ENCODE measurements around the gene ADAM12. TPM values are rescaled to one million over a fixed set of nuclear protein-coding genes. Genes with fewer than 3 reads are reported as not detected.

Gene ADAM12
- total RNA-seq, 1 experiment from 2014 or later, result 0.24 TPM

GRCh38 chr10:126156503-126156902 lies 231.8 kb downstream of the ADAM12 start:
- Mint-ChIP-seq H3K9me3 (peaks cover 3% of the 10 kb centered on the region in 2 experiments; a peak in 3 of 5 replicates), H3K4me3 (no peak overlapping the region), H3K4me1 (peaks cover 67 to 77% of the 10 kb centered on the region in 2 experiments), H3K27me3 (ENCODE audit: low read depth) (peaks cover 7% of the 10 kb centered on the region), H3K27ac (peak overlapping the region in 2 of 3 experiments; percentile 46 to 62; a peak in 3 of 7 replicates), H3K36me3 (ENCODE audit: insufficient read depth in 1 of 3, low read depth in 3 of 3) (peaks cover 0 to 6% (median 0%) of the 10 kb centered on the region in 3 experiments; a peak in 3 of 7 replicates)
- Histone ChIP-seq H3K4me1 (ENCODE audit: insufficient read depth, low read length) (peaks cover 17% of the 10 kb centered on the region; the same call in 1 of the 2 replicates), H3K9ac (ENCODE audit: extremely low read depth, insufficient read length, low read length) (no peak overlapping the region), H4K20me1 (ENCODE audit: control insufficient read depth, insufficient read depth, insufficient read length) (no peaks in the 10 kb centered on the region), H2BK12ac (ENCODE audit: insufficient read length, low read depth, low read length) (no peak overlapping the region), H2AFZ (ENCODE audit: low read length) (no peak overlapping the region), H4K8ac (replicated peaks; ENCODE audit: insufficient read length, low read depth, low read length) (no peak overlapping the region), H3K18ac (ENCODE audit: insufficient read length, low read depth, low read length) (no peak overlapping the region), H3K79me1 (ENCODE audit: insufficient read depth, low read depth, low read length, poor library complexity, severe bottlenecking) (no peaks in the 10 kb centered on the region), H2BK120ac (ENCODE audit: low read depth, low read length, poor library complexity, severe bottlenecking) (no peak overlapping the region), H2AK5ac (ENCODE audit: insufficient read length, low read length) (no peak overlapping the region), H3K4me2 (ENCODE audit: insufficient read depth, insufficient read length, low read length) (no peak overlapping the region), H3K23me2 (ENCODE audit: insufficient read length, low read depth, low read length, poor library complexity, severe bottlenecking) (no peaks in the 10 kb centered on the region), H3K79me2 (ENCODE audit: insufficient read depth, low read length) (no peaks in the 10 kb centered on the region), H3K23ac (ENCODE audit: insufficient read length, low read depth, low read length) (no peak overlapping the region), H3T11ph (ENCODE audit: low read length) (no peak overlapping the region), H3K9me3 (ENCODE audit: control insufficient read depth, low read depth, low read length) (no peaks in the 10 kb centered on the region), H3K14ac (ENCODE audit: insufficient read depth, low read length) (no peak overlapping the region), H4K5ac (ENCODE audit: insufficient read length, low read depth, low read length) (no peak overlapping the region), H3K4ac (ENCODE audit: low read depth, low read length) (no peak overlapping the region), H2BK5ac (ENCODE audit: insufficient read length, low read length) (no peak overlapping the region), H3K27me3 (ENCODE audit: insufficient read depth, low read length) (no peaks in the 10 kb centered on the region), H4K91ac (ENCODE audit: insufficient read length, low read depth, low read length) (no peak overlapping the region), H3K56ac (ENCODE audit: insufficient read length, low read depth, low read length) (no peak overlapping the region), H2BK20ac (ENCODE audit: low read depth, low read length, poor library complexity, severe bottlenecking) (no peak overlapping the region), H2BK15ac (ENCODE audit: low read depth, low read length) (no peak overlapping the region), H3K27ac (ENCODE audit: insufficient read length, low read depth, low read length) (no peak overlapping the region)
- no peak for DNase-seq
- no peak for TF ChIP-seq CTCF (conservative IDR thresholded peaks at IDR 0.05)
- WGBS (ENCODE audit: extremely low coverage, insufficient read length, low lambda C conversion rate), result no CpG with 5 or more reads among the region's 6 CpGs

Measured in H9 (cell line).